Natural killer cell (primary cell): ENCODE data around the gene TCTN3. TPM values are rescaled to one million over a fixed set of nuclear protein-coding genes. Genes with fewer than 3 reads are reported as not detected.

Experiments
- ATAC-seq, 3 donors: fragments of 150-1000 bp in 2 of 3; fragments of 200-7000 bp in 1 of 3; cut with Tn5 transposase; 1 replicate in 1 of 3; 2 replicates in 2 of 3; pipeline ENCODE4 v1.10.0; 2021; ENCODE audit warnings: mild to moderate bottlenecking in 2 of 3, moderate library complexity in 2 of 3
- DNase-seq, 2 donors: peaks; one replicate each; pipeline versions ENCODE4 v3.0.0 to v3.0.0-alpha.2; 2013 to 2021; ENCODE audit warnings: mixed read lengths in 1 of 2
- H3K27ac ChIP-seq: one replicate; pipeline ENCODE4 v1.5.1; 2013; ENCODE audit warnings: mild to moderate bottlenecking, low read length
- H3K27me3 ChIP-seq: one replicate; pipeline ENCODE4 v1.6.1; 2013; ENCODE audit warnings: low read length; ENCODE audit not compliant: control insufficient read depth, insufficient read depth
- H3K36me3 ChIP-seq: one replicate; pipeline ENCODE4 v1.6.1; 2013; ENCODE audit warnings: low read length; ENCODE audit not compliant: control insufficient read depth, insufficient read depth
- H3K4me1 ChIP-seq: one replicate; pipeline ENCODE4 v1.6.1; 2013; ENCODE audit warnings: low read length; ENCODE audit not compliant: control insufficient read depth, insufficient read depth
- H3K4me3 ChIP-seq: one replicate; pipeline ENCODE4 v1.5.1; 2013; ENCODE audit warnings: low read length
- H3K9me3 ChIP-seq: one replicate; pipeline ENCODE4 v1.6.1; 2013; ENCODE audit warnings: low read length; ENCODE audit not compliant: control insufficient read depth, insufficient read depth
- H3K27ac Mint-ChIP-seq, 2 donors: one replicate each; pipeline ENCODE4 v1.8.0; 2022; ENCODE audit warnings: mild to moderate bottlenecking in 2 of 2, mixed read lengths in 2 of 2, moderate library complexity in 1 of 2
- H3K27me3 Mint-ChIP-seq, 2 donors: one replicate each; pipeline ENCODE4 v1.8.0; 2022; ENCODE audit warnings: low read depth in 2 of 2, mixed read lengths in 2 of 2
- H3K36me3 Mint-ChIP-seq: one replicate; pipeline ENCODE4 v1.8.0; 2022; ENCODE audit warnings: mixed read lengths
- H3K4me1 Mint-ChIP-seq, 2 donors: one replicate each; pipeline ENCODE4 v1.8.0; 2022; ENCODE audit warnings: mixed read lengths in 2 of 2
- H3K4me3 Mint-ChIP-seq: one replicate; pipeline ENCODE4 v1.8.0; 2022; ENCODE audit warnings: mild to moderate bottlenecking, moderate library complexity, mixed read lengths
- H3K9me3 Mint-ChIP-seq, 2 donors: one replicate each; pipeline ENCODE4 v1.8.0; 2022; ENCODE audit warnings: mixed read lengths in 2 of 2
- CTCF ChIP-seq: fragments of 200-600 bp; IDR thresholded peaks from one replicate; pipeline ENCODE4 v1.8.0; 2022; ENCODE audit warnings: antibody characterized with exemption
- WGBS: methylation state at CpG from one replicate; pipeline ENCODE4 v1.1.7; 2013; ENCODE audit warnings: missing lambda C conversion rate; ENCODE audit not compliant: insufficient coverage; 5-methylcytosine and 5-hydroxymethylcytosine counted together
- intact Hi-C: fragments of 100-400 bp; cut with micrococcal nuclease; formaldehyde crosslinking; loops from one replicate; pipeline ENCODE4 v1.14.2; 2022
- total RNA-seq, 4 donors: library from RNA; stranded (reverse); fragments of 120-200 nt in 1 of 4; gene quantifications; one replicate each; pipeline versions ENCODE4 v1.2.3 to v1.2.4, GENCODE V29; 2013 to 2022

TCTN3 gene
- 10 to 100 TPM; 15.3 to 20.6 (median 15.8) TPM for total RNA-seq
- 22.0 TPM for total RNA-seq (2013)

- Mint-ChIP-seq H3K36me3 (no peaks in the 10 kb centered on the region), H3K27ac (peak within 1 kb of the TSS; percentile 94 to 96), H3K9me3 (no peaks in the 10 kb centered on the region), H3K27me3 (peaks cover 0 to 2% of the 10 kb centered on the region in 2 donors), H3K4me1 (peaks cover 35% of the 10 kb centered on the region in 2 donors), H3K4me3 (peak within 1 kb of the TSS; percentile 95)
- intact Hi-C loops, result loop anchor here (1.0 to 5.0 kb wide), 6 partner anchors 37 to 436 kb away; partner anchors contain the start of genes ALDH18A1, CCNJ and ZNF518A
- ATAC-seq (peak; percentile 95 to 99 (median 95)), DNase-seq (peak; percentile 91 to 100)
- no peaks in the 10 kb centered on the region for H3K9me3 ChIP-seq
- WGBS, result under 1% methylated on average over 49 of the region's 53 CpGs
- peak within 1 kb of the TSS; percentile 90 for H3K27ac ChIP-seq
- H3K4me1 ChIP-seq, result peaks cover 15% of the 10 kb centered on the region
- peaks cover 17% of the 10 kb centered on the region for H3K36me3 ChIP-seq
- peak; percentile 98 for TF ChIP-seq CTCF
- no peaks in the 10 kb centered on the region for H3K27me3 ChIP-seq
- peak within 1 kb of the TSS; percentile 89 for H3K4me3 ChIP-seq
Observed at GRCh38 chr10:95693668-95694534, at the start of gene TCTN3. TSS of gene TCTN3 (minus strand) at chr10:95693927. CDS start at chr10:95693899, 28 bp downstream.

- peaks cover 0 to 15% of the 10 kb centered on the region in 2 donors for H3K4me1 Mint-ChIP-seq
- no CpG with 5 or more reads among the region's 2 CpGs for WGBS
- no peaks in the 10 kb centered on the region for H3K9me3 Mint-ChIP-seq
- Histone ChIP-seq H3K27ac (no peak overlapping the region), H3K4me1 (no peaks in the 10 kb centered on the region), H3K27me3 (no peaks in the 10 kb centered on the region), H3K4me3 (no peak overlapping the region), H3K9me3 (no peaks in the 10 kb centered on the region), H3K36me3 (no peaks in the 10 kb centered on the region)
- DNase-seq (no peak), ATAC-seq (no peak)
- no peaks in the 10 kb centered on the region for H3K36me3 Mint-ChIP-seq
- no peak overlapping the region for H3K27ac Mint-ChIP-seq
- TF ChIP-seq CTCF, result no peak
- H3K4me3 Mint-ChIP-seq, result no peak overlapping the region
- intact Hi-C loops, result no loop called here
- no peaks in the 10 kb centered on the region for H3K27me3 Mint-ChIP-seq
Observed at GRCh38 chr10:95742962-95743535, 49.3 kb upstream of the TCTN3 start.

GRCh38 chr10:95742485-95742884 lies 48.8 kb upstream of the TCTN3 start:
- no peak for TF ChIP-seq CTCF
- peak overlapping the region; percentile 48 for H3K27ac ChIP-seq
- WGBS, result 58% methylated on average over 2 of the region's 3 CpGs
- H3K9me3 Mint-ChIP-seq, result no peaks in the 10 kb centered on the region
- no peak for DNase-seq
- no peak overlapping the region for H3K27ac Mint-ChIP-seq
- peaks cover 0 to 15% of the 10 kb centered on the region in 2 donors for H3K4me1 Mint-ChIP-seq
- no peak overlapping the region for H3K4me3 Mint-ChIP-seq
- H3K36me3 Mint-ChIP-seq, result no peaks in the 10 kb centered on the region
- H3K36me3 ChIP-seq, result no peaks in the 10 kb centered on the region
- no peaks in the 10 kb centered on the region for H3K9me3 ChIP-seq
- H3K27me3 ChIP-seq, result no peaks in the 10 kb centered on the region
- no peak for ATAC-seq
- no peak overlapping the region for H3K4me3 ChIP-seq
- no peaks in the 10 kb centered on the region for H3K27me3 Mint-ChIP-seq
- no peaks in the 10 kb centered on the region for H3K4me1 ChIP-seq
- intact Hi-C loops, result no loop called here
